Stimulated activated CD4-positive, alpha-beta T cell treated with anti-CD3 and anti-CD28 coated beads, Interleukin-15, amount 100 ng/mL, for 48 hours (primary cell): ENCODE results near the gene ITGAX.
"Not testable (repeated sequence)": the region's sequence is repeated elsewhere in the genome, so short reads cannot be mapped to it uniquely, and the experiment has no call there.

Experiments
- DNase-seq, 2 donors: peaks; one replicate each; pipeline ENCODE4 v3.0.0-alpha.2; 2020; ENCODE audit warnings: low read depth in 2 of 2

Gene ITGAX

GRCh38 chr16:31354394-31355291 lies at the start of gene ITGAX:
Gene ITGAX, plus strand, starts transcription at chr16:31355176. Its CDS starts 79 bp downstream, at chr16:31355255.
- DNase-seq, result peak; percentile 69 to 80

- DNase-seq, result no peak
These were observed 49.8 kb upstream of the ITGAX start for GRCh38 chr16:31305219-31305618.

GRCh38 chr16:31308381-31308780 lies 46.6 kb upstream of the ITGAX start:
- DNase-seq, result not testable (repeated sequence)

- no peak for DNase-seq
These were observed 32.5 kb upstream of the ITGAX start for GRCh38 chr16:31322500-31322899.

- DNase-seq, result no peak
These were observed 30.9 kb upstream of the ITGAX start for GRCh38 chr16:31323959-31324629.

GRCh38 chr16:31325171-31325570 lies 29.8 kb upstream of the ITGAX start:
- DNase-seq, result no peak

- no peak for DNase-seq
These were observed 27.2 kb upstream of the ITGAX start for GRCh38 chr16:31327646-31328225.

- no peak for DNase-seq
These were observed 26.5 kb upstream of the ITGAX start for GRCh38 chr16:31328322-31329052.

GRCh38 chr16:31329671-31330552 lies 25.1 kb upstream of the ITGAX start:
- no peak for DNase-seq

GRCh38 chr16:31330553-31330890 lies 24.5 kb upstream of the ITGAX start:
- DNase-seq, result no peak

- no peak for DNase-seq
These were observed 23.7 kb upstream of the ITGAX start for GRCh38 chr16:31331141-31331764.

- DNase-seq, result no peak
These were observed 23.1 kb upstream of the ITGAX start for GRCh38 chr16:31331807-31332301.

- DNase-seq, result no peak
These were observed 22.4 kb upstream of the ITGAX start for GRCh38 chr16:31332544-31332943.

- DNase-seq, result no peak
These were observed 21.0 kb upstream of the ITGAX start for GRCh38 chr16:31333686-31334649.

GRCh38 chr16:31334934-31335333 lies 20.0 kb upstream of the ITGAX start:
- no peak for DNase-seq

- no peak for DNase-seq
These were observed 19.5 kb upstream of the ITGAX start for GRCh38 chr16:31335431-31335830.

- not testable (repeated sequence) for DNase-seq
These were observed 16.8 kb upstream of the ITGAX start for GRCh38 chr16:31338166-31338685.

GRCh38 chr16:31344712-31345111 lies 10.3 kb upstream of the ITGAX start:
- no peak for DNase-seq

GRCh38 chr16:31347445-31347844 lies 7.5 kb upstream of the ITGAX start:
- DNase-seq, result no peak
